Body of pancreas (tissue), 4 donors: ENCODE results near the gene FOXO1.

Source experiments
- CTCF ChIP-seq, 7 experiments: fragments of 450-650 bp in 4 of 7; fragments of 200-600 bp in 3 of 7; sonication (generic) in 3 of 7; IDR thresholded peaks; one replicate each; pipeline ENCODE4 v1.5.1; 2016 to 2019; ENCODE audit warnings: antibody characterized with exemption in 7 of 7
- POLR2A ChIP-seq, 3 donors: fragments of 450-650 bp; IDR thresholded peaks; one replicate each; pipeline ENCODE4 v1.6.1; 2016; ENCODE audit warnings: antibody characterized with exemption in 3 of 3, mild to moderate bottlenecking in 2 of 3

- TF ChIP-seq CTCF (IDR thresholded peaks at IDR 0.05) (no peak), POLR2A (IDR thresholded peaks at IDR 0.05) (no peak)
These were observed 55.4 kb downstream of the FOXO1 start for GRCh38 chr13:40611004-40611403.
